ENCODE results near the gene PAFAH1B1.

Gene PAFAH1B1

GRCh38 chr17:2689411-2690164, 96.1 kb downstream of the PAFAH1B1 start:
- no peak overlapping the region for H3K27ac ChIP-seq
- TF ChIP-seq ZFX (IDR thresholded peaks at IDR 0.05) (no peak), CTCF (conservative IDR thresholded peaks at IDR 0.05) (no peak)

- TF ChIP-seq CTCF (conservative IDR thresholded peaks at IDR 0.05) = no peak
- no peak for TF ChIP-seq ZFX (IDR thresholded peaks at IDR 0.05)
- no peak overlapping the region for H3K27ac ChIP-seq
Observed at GRCh38 chr17:2690165-2691068, 97.0 kb downstream of the PAFAH1B1 start.

GRCh38 chr17:2691069-2691871, 97.8 kb downstream of the PAFAH1B1 start:
- no peak overlapping the region for H3K27ac ChIP-seq
- TF ChIP-seq ZFX (IDR thresholded peaks at IDR 0.05) (no peak), CTCF (conservative IDR thresholded peaks at IDR 0.05) (no peak)

- no peak overlapping the region for H3K27ac ChIP-seq
- TF ChIP-seq CTCF (conservative IDR thresholded peaks at IDR 0.05) (no peak), ZFX (IDR thresholded peaks at IDR 0.05) (no peak)
Observed at GRCh38 chr17:2691965-2692780, 98.7 kb downstream of the PAFAH1B1 start.

- H3K27ac ChIP-seq = no peak overlapping the region
- no peak for TF ChIP-seq CTCF (conservative IDR thresholded peaks at IDR 0.05)
- no peak for TF ChIP-seq ZFX (IDR thresholded peaks at IDR 0.05)
Observed at GRCh38 chr17:2692781-2693135, 99.3 kb downstream of the PAFAH1B1 start.

GRCh38 chr17:2693561-2694380, 100.3 kb downstream of the PAFAH1B1 start:
- TF ChIP-seq ZFX (IDR thresholded peaks at IDR 0.05) (no peak), CTCF (conservative IDR thresholded peaks at IDR 0.05) (no peak)
- no peak overlapping the region for H3K27ac ChIP-seq

Data from C4-2B (cell line).